ENCODE measurements around the gene SOX18.
"Not testable (repeated sequence)": the region's sequence is repeated elsewhere in the genome, so short reads cannot be mapped to it uniquely, and the experiment has no call there.

The SOX18 gene

GRCh38 chr20:64092258-64093012, 43.0 kb upstream of the SOX18 start:
- no peak for TF ChIP-seq CTCF (IDR thresholded peaks at IDR 0.05; ENCODE audit: insufficient read depth, low read depth, low read length, missing control alignments)
- DNase-seq (ENCODE audit: low read depth): no peak
- no peak overlapping the region for H3K4me3 ChIP-seq (ENCODE audit: low read depth, low read length)

GRCh38 chr20:64091770-64092169, 42.3 kb upstream of the SOX18 start:
- DNase-seq (ENCODE audit: low read depth): no peak
- H3K4me3 ChIP-seq (ENCODE audit: low read depth, low read length): no peak overlapping the region
- TF ChIP-seq CTCF (IDR thresholded peaks at IDR 0.05; ENCODE audit: insufficient read depth, low read depth, low read length, missing control alignments): no peak

- no peak overlapping the region for H3K4me3 ChIP-seq (ENCODE audit: low read depth, low read length)
- no peak for DNase-seq (ENCODE audit: low read depth)
- TF ChIP-seq CTCF (IDR thresholded peaks at IDR 0.05; ENCODE audit: insufficient read depth, low read depth, low read length, missing control alignments): no peak
These were observed 41.9 kb upstream of the SOX18 start for GRCh38 chr20:64091340-64091739.

- H3K4me3 ChIP-seq (ENCODE audit: low read depth, low read length): no peak overlapping the region
- no peak for TF ChIP-seq CTCF (IDR thresholded peaks at IDR 0.05; ENCODE audit: insufficient read depth, low read depth, low read length, missing control alignments)
- no peak for DNase-seq (ENCODE audit: low read depth)
These were observed 40.7 kb upstream of the SOX18 start for GRCh38 chr20:64090165-64090564.

- H3K4me3 ChIP-seq (ENCODE audit: low read depth, low read length); DNase-seq (ENCODE audit: low read depth): not testable (repeated sequence)
These were observed 39.1 kb upstream of the SOX18 start for GRCh38 chr20:64088586-64088985.

- not testable (repeated sequence) for DNase-seq (ENCODE audit: low read depth); H3K4me3 ChIP-seq (ENCODE audit: low read depth, low read length)
These were observed 37.9 kb upstream of the SOX18 start for GRCh38 chr20:64087226-64087825.

- TF ChIP-seq CTCF (IDR thresholded peaks at IDR 0.05; ENCODE audit: insufficient read depth, low read depth, low read length, missing control alignments): no peak
- no peak overlapping the region for H3K4me3 ChIP-seq (ENCODE audit: low read depth, low read length)
- no peak for DNase-seq (ENCODE audit: low read depth)
These were observed 37.4 kb upstream of the SOX18 start for GRCh38 chr20:64086801-64087200.

GRCh38 chr20:64084685-64085152, 35.3 kb upstream of the SOX18 start:
- no peak overlapping the region for H3K4me3 ChIP-seq (ENCODE audit: low read depth, low read length)
- no peak for DNase-seq (ENCODE audit: low read depth)
- TF ChIP-seq CTCF (IDR thresholded peaks at IDR 0.05; ENCODE audit: insufficient read depth, low read depth, low read length, missing control alignments): no peak
